HCT116 (cell line): ENCODE results near the gene SGCA. TPM values are rescaled to one million over a fixed set of nuclear protein-coding genes. Genes with fewer than 3 reads are reported as not detected.

Experiments
- ATAC-seq: fragments of 200-7000 bp; cut with Tn5 transposase; 2 replicates; pipeline ENCODE4 v1.9.1; 2020; ENCODE audit warnings: mild to moderate bottlenecking, moderate library complexity
- BruUV-seq: library from RNA; stranded (reverse); fragments of 400-500 nt; replicated peaks from 2 replicates; lab custom pipeline; 2021; lab: Mats Ljungman, UMichigan
- CTCF ChIA-PET: fragments of 300-600 bp; sonication (Branson Sonifier 250); formaldehyde crosslinking; loops from one replicate; lab custom pipeline; 2021; ENCODE audit warnings: antibody characterized with exemption; lab: Charles Lee
- POLR2A ChIA-PET: fragments of 300-600, 350-600 bp; sonication (Branson Sonifier 250); formaldehyde crosslinking; loops from one replicate; lab custom pipeline; 2021; ENCODE audit warnings: antibody characterized with exemption; lab: Charles Lee
- RAD21 ChIA-PET, 2 experiments: fragments of 300-600 bp; sonication (Branson Sonifier 250); formaldehyde crosslinking; loops; one replicate each; lab custom pipeline; 2023; ENCODE audit warnings: low total read pairs in 2 of 2; ENCODE audit not compliant: uncharacterized antibody in 2 of 2, unreplicated experiment in 2 of 2, low non-redundant PET in 1 of 2; lab: Charles Lee
- DNase-seq: peaks from one replicate; pipeline ENCODE4 v3.0.0-alpha.2; 2010; ENCODE audit warnings: low read depth, low spot score
- H2AFZ ChIP-seq: fragments of 200-600 bp; shearing (Covaris generic), sonication (generic); 2 replicates; pipeline ENCODE4 v1.6.1; 2017; ENCODE audit warnings: low read depth, mixed run types, mixed read lengths, antibody characterized with exemption, low read length; ENCODE audit not compliant: poor library complexity, severe bottlenecking
- H3K27ac ChIP-seq: 2 replicates; pipeline ENCODE4 v1.5.1; 2012; ENCODE audit warnings: low read depth, low read length
- H3K27me3 ChIP-seq: fragments of 200-600 bp; sonication (generic); 2 replicates; pipeline ENCODE4 v1.6.1; 2016; ENCODE audit warnings: mixed run types, low read length, mixed read lengths; ENCODE audit not compliant: insufficient read depth
- H3K36me3 ChIP-seq, 2 experiments: fragments of 200-500 bp in 1 of 2; fragments of 200-600 bp in 1 of 2; sonication (Bioruptor generic) in 1 of 2; sonication (generic) in 1 of 2; 2 replicates each; pipeline versions ENCODE4 v1.5.1 to v1.6.1; 2014 to 2016; ENCODE audit warnings: low read length in 2 of 2, inconsistent platforms in 1 of 2, mixed read lengths in 1 of 2, mixed run types in 1 of 2; ENCODE audit not compliant: insufficient read depth in 2 of 2, control insufficient read depth in 1 of 2
- H3K4me1 ChIP-seq, 2 experiments: fragments of 200-600 bp in 1 of 2; sonication (generic) in 1 of 2; 2 replicates each; pipeline versions ENCODE4 v1.5.1 to v1.6.1; 2012 to 2017; ENCODE audit warnings: low read length in 2 of 2, inconsistent platforms in 1 of 2, mild to moderate bottlenecking in 1 of 2, mixed read lengths in 1 of 2, mixed run types in 1 of 2, moderate library complexity in 1 of 2; ENCODE audit not compliant: insufficient read depth in 2 of 2, control insufficient read depth in 1 of 2
- H3K4me2 ChIP-seq: fragments of 200-600 bp; sonication (generic); 2 replicates; pipeline ENCODE4 v1.6.1; 2017; ENCODE audit warnings: mixed run types, low read length, mixed read lengths
- H3K4me3 ChIP-seq, 2 experiments: fragments of 200-600 bp in 1 of 2; sonication (generic) in 1 of 2; replicated peaks in 1 of 2; 2 replicates each; pipeline ENCODE4 v1.5.1; 2011 to 2016; ENCODE audit warnings: low read length in 2 of 2, control low read depth in 1 of 2, low read depth in 1 of 2, mild to moderate bottlenecking in 1 of 2, mixed read lengths in 1 of 2, mixed run types in 1 of 2
- H3K79me2 ChIP-seq: fragments of 200-600 bp; sonication (generic); 2 replicates; pipeline ENCODE4 v1.6.1; 2017; ENCODE audit warnings: mild to moderate bottlenecking, mixed run types, low read length, moderate library complexity, mixed read lengths; ENCODE audit not compliant: insufficient read depth
- H3K9ac ChIP-seq: fragments of 200-600 bp; sonication (generic); 2 replicates; pipeline ENCODE4 v1.6.1; 2016; ENCODE audit warnings: low read length, mixed read lengths
- H3K9me2 ChIP-seq: fragments of 200-600 bp; sonication (generic), shearing (Covaris generic); 2 replicates; pipeline ENCODE4 v1.6.1; 2017; ENCODE audit warnings: mixed run types, mild to moderate bottlenecking, moderate library complexity; ENCODE audit not compliant: insufficient read depth
- H3K9me3 ChIP-seq, 2 experiments: fragments of 200-500 bp in 1 of 2; fragments of 200-600 bp in 1 of 2; sonication (Bioruptor generic) in 1 of 2; sonication (generic) in 1 of 2; 2 replicates each; pipeline ENCODE4 v1.6.1; 2014 to 2017; ENCODE audit warnings: low read length in 2 of 2, mixed read lengths in 2 of 2, inconsistent platforms in 1 of 2, low read depth in 1 of 2, mild to moderate bottlenecking in 1 of 2, mixed run types in 1 of 2, moderate library complexity in 1 of 2; ENCODE audit not compliant: control insufficient read depth in 1 of 2, insufficient read depth in 1 of 2
- H4K20me1 ChIP-seq: fragments of 200-600 bp; sonication (generic), shearing (Covaris generic); 2 replicates; pipeline ENCODE4 v1.6.1; 2017; ENCODE audit warnings: mixed run types, mild to moderate bottlenecking, moderate library complexity; ENCODE audit not compliant: insufficient read depth
- CBX3 ChIP-seq: IDR thresholded peaks from 2 replicates; pipeline ENCODE4 v1.6.1; 2012; ENCODE audit warnings: low read depth
- CEBPB ChIP-seq: IDR thresholded peaks from 2 replicates; pipeline ENCODE4 v1.6.1; 2012; ENCODE audit warnings: low read depth
- EGR1 ChIP-seq: IDR thresholded peaks from 2 replicates; pipeline ENCODE4 v1.6.1; 2012; ENCODE audit warnings: low read depth
- EZH2phosphoT487 ChIP-seq: fragments of 200-600 bp; IDR thresholded peaks from 2 replicates; pipeline ENCODE4 v1.6.1; 2018; ENCODE audit warnings: antibody characterized with exemption, borderline replicate concordance
- POLR2A ChIP-seq: IDR thresholded peaks from 2 replicates; pipeline ENCODE4 v1.7.0; 2011; ENCODE audit warnings: borderline replicate concordance; ENCODE audit not compliant: insufficient read depth, insufficient read length; ENCODE audit errors: extremely low read depth
- SRF ChIP-seq: IDR thresholded peaks from 2 replicates; pipeline ENCODE4 v1.6.1; 2012; ENCODE audit warnings: low read depth
- TCF7L2 ChIP-seq: IDR thresholded peaks from 2 replicates; pipeline ENCODE4 v1.7.0; 2011; ENCODE audit warnings: borderline replicate concordance, inconsistent platforms; ENCODE audit not compliant: insufficient read depth, insufficient read length; ENCODE audit errors: extremely low read depth
- YY1 ChIP-seq: IDR thresholded peaks from 2 replicates; pipeline ENCODE4 v1.6.1; 2011; ENCODE audit warnings: low read length, low read depth, moderate library complexity, mild to moderate bottlenecking; ENCODE audit not compliant: insufficient replicate concordance; ENCODE audit errors: extremely low read depth
- ZNF274 ChIP-seq: fragments of 200-500 bp; sonication (Bioruptor generic); IDR thresholded peaks from 2 replicates; pipeline ENCODE4 v1.6.1; 2014; ENCODE audit warnings: mild to moderate bottlenecking, low read depth, low read length, inconsistent platforms
- intact Hi-C: fragments of 100-400 bp; cut with micrococcal nuclease; formaldehyde crosslinking; loops from 2 replicates; pipeline ENCODE4 v1.10.0; 2022
- total RNA-seq: library from RNA; stranded (reverse); gene quantifications from one replicate; pipeline ENCODE4 v1.2.1, GENCODE V29; 2021; ENCODE audit not compliant: unreplicated experiment
- TF ChIP-seq, protein P1 (sequence below), 3 experiments: fragments of 200-600 bp in 1 of 3; sonication (generic) in 1 of 3; IDR thresholded peaks in 2 of 3; conservative IDR thresholded peaks in 1 of 3; 2 replicates each; pipeline ENCODE4 v1.5.1; 2012 to 2017; ENCODE audit warnings: low read depth in 2 of 3, low read length in 2 of 3, antibody characterized with exemption in 1 of 3, borderline replicate concordance in 1 of 3, control low read depth in 1 of 3, mild to moderate bottlenecking in 1 of 3, mixed read lengths in 1 of 3, mixed run types in 1 of 3, moderate library complexity in 1 of 3; ENCODE audit not compliant: insufficient read depth in 1 of 3
- TF ChIP-seq, protein P2 (sequence below): IDR thresholded peaks from 2 replicates; pipeline ENCODE4 v1.6.1; 2011; ENCODE audit warnings: mild to moderate bottlenecking, low read length, moderate library complexity; ENCODE audit not compliant: insufficient replicate concordance; ENCODE audit errors: extremely low read depth

Gene SGCA
- total RNA-seq, 1 experiment from 2014 or later: 0.37 TPM

DNA sequence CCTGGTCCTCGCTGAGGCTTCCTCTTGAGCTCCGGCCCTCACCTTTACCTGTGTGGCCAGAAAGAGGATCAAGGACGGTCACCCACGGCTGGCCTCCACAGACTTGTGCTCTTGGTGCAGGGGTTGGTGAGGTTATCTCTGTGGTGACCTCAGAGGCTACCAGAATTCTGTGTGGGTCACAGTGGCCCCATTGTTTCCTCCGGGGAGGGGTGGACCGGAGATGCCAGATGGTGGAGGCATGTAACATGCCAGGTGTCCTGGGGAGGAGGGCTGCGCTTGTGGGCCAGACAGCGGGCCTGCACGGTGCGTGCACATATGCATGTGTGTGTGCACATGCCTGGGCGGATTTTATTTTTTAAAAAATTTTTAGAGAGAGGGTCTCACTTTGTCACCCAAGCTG is 6.3 kb downstream of the SGCA start (continued):
- TF ChIP-seq, protein P1, sequence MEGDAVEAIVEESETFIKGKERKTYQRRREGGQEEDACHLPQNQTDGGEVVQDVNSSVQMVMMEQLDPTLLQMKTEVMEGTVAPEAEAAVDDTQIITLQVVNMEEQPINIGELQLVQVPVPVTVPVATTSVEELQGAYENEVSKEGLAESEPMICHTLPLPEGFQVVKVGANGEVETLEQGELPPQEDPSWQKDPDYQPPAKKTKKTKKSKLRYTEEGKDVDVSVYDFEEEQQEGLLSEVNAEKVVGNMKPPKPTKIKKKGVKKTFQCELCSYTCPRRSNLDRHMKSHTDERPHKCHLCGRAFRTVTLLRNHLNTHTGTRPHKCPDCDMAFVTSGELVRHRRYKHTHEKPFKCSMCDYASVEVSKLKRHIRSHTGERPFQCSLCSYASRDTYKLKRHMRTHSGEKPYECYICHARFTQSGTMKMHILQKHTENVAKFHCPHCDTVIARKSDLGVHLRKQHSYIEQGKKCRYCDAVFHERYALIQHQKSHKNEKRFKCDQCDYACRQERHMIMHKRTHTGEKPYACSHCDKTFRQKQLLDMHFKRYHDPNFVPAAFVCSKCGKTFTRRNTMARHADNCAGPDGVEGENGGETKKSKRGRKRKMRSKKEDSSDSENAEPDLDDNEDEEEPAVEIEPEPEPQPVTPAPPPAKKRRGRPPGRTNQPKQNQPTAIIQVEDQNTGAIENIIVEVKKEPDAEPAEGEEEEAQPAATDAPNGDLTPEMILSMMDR (IDR thresholded peaks at IDR 0.05 in 2 of 3, conservative IDR thresholded peaks at IDR 0.05 in 1 of 3; ENCODE audit: borderline replicate concordance in 1 of 3, insufficient read depth in 1 of 3, low read depth in 2 of 3, low read length in 2 of 3): no peak
- TF ChIP-seq CEBPB: no peak

DNA sequence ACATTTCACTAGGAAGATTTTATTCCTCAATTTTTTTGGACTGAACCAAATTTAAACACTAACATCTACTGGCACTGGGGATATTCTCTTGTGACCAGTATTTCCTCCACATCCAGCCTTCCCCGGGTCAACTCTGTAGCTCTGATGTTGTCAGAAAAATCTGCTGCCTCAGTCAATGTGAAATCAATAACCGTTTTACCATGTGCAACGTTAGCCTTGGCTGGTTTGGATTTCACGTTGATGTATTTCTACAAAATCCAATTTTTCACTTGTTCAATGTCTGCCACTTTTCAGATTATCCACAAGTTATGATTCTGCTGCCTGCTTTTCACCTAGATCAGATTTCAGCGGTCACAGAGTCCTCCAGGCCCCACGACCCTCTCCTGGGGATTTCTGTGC is 7.1 kb downstream of the SGCA start:
- H4K20me1 ChIP-seq: no peaks in the 10 kb centered on the region
- ChIA-PET POLR2A (no interaction called here), RAD21 (no interaction called here), CTCF (interaction anchor here (1.1 to 4.2 kb wide), 5 partner anchors 7 to 27 kb away, joined by 3 to 59 read pairs (median 8); partner anchors contain the start of gene SGCA)
- TF ChIP-seq, protein P2, sequence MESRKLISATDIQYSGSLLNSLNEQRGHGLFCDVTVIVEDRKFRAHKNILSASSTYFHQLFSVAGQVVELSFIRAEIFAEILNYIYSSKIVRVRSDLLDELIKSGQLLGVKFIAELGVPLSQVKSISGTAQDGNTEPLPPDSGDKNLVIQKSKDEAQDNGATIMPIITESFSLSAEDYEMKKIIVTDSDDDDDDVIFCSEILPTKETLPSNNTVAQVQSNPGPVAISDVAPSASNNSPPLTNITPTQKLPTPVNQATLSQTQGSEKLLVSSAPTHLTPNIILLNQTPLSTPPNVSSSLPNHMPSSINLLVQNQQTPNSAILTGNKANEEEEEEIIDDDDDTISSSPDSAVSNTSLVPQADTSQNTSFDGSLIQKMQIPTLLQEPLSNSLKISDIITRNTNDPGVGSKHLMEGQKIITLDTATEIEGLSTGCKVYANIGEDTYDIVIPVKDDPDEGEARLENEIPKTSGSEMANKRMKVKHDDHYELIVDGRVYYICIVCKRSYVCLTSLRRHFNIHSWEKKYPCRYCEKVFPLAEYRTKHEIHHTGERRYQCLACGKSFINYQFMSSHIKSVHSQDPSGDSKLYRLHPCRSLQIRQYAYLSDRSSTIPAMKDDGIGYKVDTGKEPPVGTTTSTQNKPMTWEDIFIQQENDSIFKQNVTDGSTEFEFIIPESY: no peak
- TF ChIP-seq TCF7L2 (no peak), EGR1 (no peak), YY1 (no peak), SRF (no peak), CBX3 (no peak), POLR2A (no peak), ZNF274 (no peak), EZH2phosphoT487 (no peak)
- H3K79me2 ChIP-seq: no peaks in the 10 kb centered on the region
- no peak for DNase-seq
- H2AFZ ChIP-seq: no peak overlapping the region
- H3K4me3 ChIP-seq: no peak overlapping the region
- H3K9ac ChIP-seq: no peak overlapping the region
- peaks cover 29 to 71% of the 10 kb centered on the region in 2 experiments for H3K4me1 ChIP-seq
- no peaks in the 10 kb centered on the region for H3K27me3 ChIP-seq
- H3K36me3 ChIP-seq: no peaks in the 10 kb centered on the region
- BruUV-seq: no TSS peak
- ATAC-seq: no peak
- H3K9me3 ChIP-seq: no peaks in the 10 kb centered on the region
- H3K27ac ChIP-seq: no peak overlapping the region
- H3K9me2 ChIP-seq: no peaks in the 10 kb centered on the region
- H3K4me2 ChIP-seq: no peak overlapping the region
- intact Hi-C loops: no loop called here
